Measurements from ENCODE around the gene MUC6.

Gene MUC6

DNA sequence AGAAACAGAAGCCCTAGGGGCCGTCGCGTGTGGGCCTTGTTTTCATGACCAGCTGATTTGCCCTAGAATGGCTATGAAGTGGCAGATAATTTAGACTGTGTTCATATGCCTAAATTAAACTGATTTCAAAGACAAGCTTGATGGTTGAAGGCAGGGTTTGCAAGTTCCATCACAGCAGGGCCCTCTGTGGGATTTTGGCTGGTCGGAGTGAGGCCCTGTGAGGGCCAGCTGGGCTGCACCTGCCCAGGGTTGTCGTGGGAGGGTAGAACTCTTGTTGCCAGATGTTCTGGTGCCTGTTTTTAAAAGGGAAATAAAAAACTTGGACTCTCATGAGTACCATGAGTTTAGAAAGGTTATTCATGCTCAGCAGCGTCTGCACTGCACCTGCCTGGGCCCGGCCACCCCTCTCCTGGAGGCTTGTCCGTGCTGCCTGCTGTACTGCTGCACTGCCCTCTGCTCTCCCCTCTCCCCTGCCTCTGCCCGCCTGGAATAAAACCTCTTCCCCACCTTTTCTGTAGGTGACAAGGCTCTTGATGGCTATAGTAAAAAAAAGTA is 66.8 kb downstream of the MUC6 start:
- no peak overlapping the region for H3K4me3 ChIP-seq (replicated peaks; ENCODE audit: low read depth, low read length)
- peaks cover 10% of the 10 kb centered on the region for H3K36me3 ChIP-seq (ENCODE audit: control insufficient read depth, insufficient read depth, low read length)
- no peak for DNase-seq (ENCODE audit: extremely low read depth, insufficient read length)
- TF ChIP-seq, protein P1, sequence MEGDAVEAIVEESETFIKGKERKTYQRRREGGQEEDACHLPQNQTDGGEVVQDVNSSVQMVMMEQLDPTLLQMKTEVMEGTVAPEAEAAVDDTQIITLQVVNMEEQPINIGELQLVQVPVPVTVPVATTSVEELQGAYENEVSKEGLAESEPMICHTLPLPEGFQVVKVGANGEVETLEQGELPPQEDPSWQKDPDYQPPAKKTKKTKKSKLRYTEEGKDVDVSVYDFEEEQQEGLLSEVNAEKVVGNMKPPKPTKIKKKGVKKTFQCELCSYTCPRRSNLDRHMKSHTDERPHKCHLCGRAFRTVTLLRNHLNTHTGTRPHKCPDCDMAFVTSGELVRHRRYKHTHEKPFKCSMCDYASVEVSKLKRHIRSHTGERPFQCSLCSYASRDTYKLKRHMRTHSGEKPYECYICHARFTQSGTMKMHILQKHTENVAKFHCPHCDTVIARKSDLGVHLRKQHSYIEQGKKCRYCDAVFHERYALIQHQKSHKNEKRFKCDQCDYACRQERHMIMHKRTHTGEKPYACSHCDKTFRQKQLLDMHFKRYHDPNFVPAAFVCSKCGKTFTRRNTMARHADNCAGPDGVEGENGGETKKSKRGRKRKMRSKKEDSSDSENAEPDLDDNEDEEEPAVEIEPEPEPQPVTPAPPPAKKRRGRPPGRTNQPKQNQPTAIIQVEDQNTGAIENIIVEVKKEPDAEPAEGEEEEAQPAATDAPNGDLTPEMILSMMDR (IDR thresholded peaks at IDR 0.05; ENCODE audit: insufficient read depth, low read length, poor library complexity, severe bottlenecking) = no peak
- H3K27me3 ChIP-seq (replicated peaks; ENCODE audit: control insufficient read depth, insufficient read depth, low read length) = no peaks in the 10 kb centered on the region

- H3K36me3 ChIP-seq (ENCODE audit: control insufficient read depth, insufficient read depth, low read length) = peaks cover 10% of the 10 kb centered on the region
- H3K4me3 ChIP-seq (replicated peaks; ENCODE audit: low read depth, low read length) = no peak overlapping the region
- TF ChIP-seq, protein P1 (IDR thresholded peaks at IDR 0.05; ENCODE audit: insufficient read depth, low read length, poor library complexity, severe bottlenecking) = no peak
- no peaks in the 10 kb centered on the region for H3K27me3 ChIP-seq (replicated peaks; ENCODE audit: control insufficient read depth, insufficient read depth, low read length)
- no peak for DNase-seq (ENCODE audit: extremely low read depth, insufficient read length)
These were observed 67.7 kb downstream of the MUC6 start for GRCh38 chr11:968822-969221.

- Histone ChIP-seq H3K4me3 (replicated peaks; ENCODE audit: low read depth, low read length) (no peak overlapping the region), H3K27me3 (replicated peaks; ENCODE audit: control insufficient read depth, insufficient read depth, low read length) (no peaks in the 10 kb centered on the region), H3K36me3 (ENCODE audit: control insufficient read depth, insufficient read depth, low read length) (peaks cover 10% of the 10 kb centered on the region)
- no peak for DNase-seq (ENCODE audit: extremely low read depth, insufficient read length)
- TF ChIP-seq, protein P1 (IDR thresholded peaks at IDR 0.05; ENCODE audit: insufficient read depth, low read length, poor library complexity, severe bottlenecking) = no peak
These were observed 68.3 kb downstream of the MUC6 start for GRCh38 chr11:967995-968751.

DNA sequence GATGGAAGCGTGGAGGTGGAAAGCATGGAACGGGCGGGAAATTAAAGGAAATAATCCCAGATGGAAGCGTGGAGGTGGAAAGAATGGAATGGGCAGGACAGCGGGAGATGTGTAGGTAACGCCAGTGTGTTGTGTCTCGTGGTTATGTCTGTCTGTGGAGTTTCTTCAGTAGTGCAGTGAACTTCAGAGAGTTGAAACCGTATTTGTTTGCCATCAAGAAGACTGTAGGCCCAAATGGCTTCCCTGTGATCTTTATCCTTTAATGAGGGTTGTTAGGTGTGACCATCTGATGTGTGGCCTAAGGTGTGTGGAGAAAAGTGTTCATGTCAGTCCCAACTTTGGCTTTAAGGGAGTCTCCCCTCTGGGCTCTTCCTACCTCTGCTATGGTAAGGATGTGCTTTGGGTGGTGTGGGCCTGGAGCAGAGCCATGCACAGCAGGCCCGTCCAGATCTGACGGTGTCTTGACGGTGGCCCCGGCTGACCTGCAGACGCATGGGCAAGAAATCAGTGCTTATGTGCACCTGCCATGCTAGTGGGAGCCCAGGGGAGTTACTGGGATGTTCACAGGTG is 71.2 kb downstream of the MUC6 start:
- DNase-seq (ENCODE audit: extremely low read depth, insufficient read length) = no peak
- Histone ChIP-seq H3K27me3 (replicated peaks; ENCODE audit: control insufficient read depth, insufficient read depth, low read length) (no peaks in the 10 kb centered on the region), H3K4me3 (replicated peaks; ENCODE audit: low read depth, low read length) (no peak overlapping the region), H3K36me3 (ENCODE audit: control insufficient read depth, insufficient read depth, low read length) (peaks cover 3% of the 10 kb centered on the region)
- TF ChIP-seq, protein P1 (IDR thresholded peaks at IDR 0.05; ENCODE audit: insufficient read depth, low read length, poor library complexity, severe bottlenecking) = no peak

DNA sequence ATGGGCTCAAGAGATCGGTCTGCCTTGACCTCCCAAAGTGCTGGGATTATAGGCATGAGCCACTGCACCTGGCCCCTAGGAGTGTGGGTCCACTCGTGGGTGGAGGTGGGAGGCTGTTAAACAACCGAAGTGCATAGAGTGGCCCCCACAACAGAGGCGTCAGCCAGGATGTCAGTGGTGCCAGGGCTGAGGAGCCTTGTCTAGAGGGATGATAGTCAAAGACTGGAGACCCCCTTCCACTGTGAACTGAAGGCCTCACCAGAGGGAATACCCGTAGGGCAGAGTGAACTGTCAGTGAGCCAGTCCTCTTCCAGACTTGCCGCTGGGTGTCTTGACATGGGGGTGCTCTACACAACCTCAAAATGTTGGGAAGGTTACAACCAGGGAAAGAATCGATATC is 72.7 kb downstream of the MUC6 start:
- no peak overlapping the region for H3K4me3 ChIP-seq (replicated peaks; ENCODE audit: low read depth, low read length)
- DNase-seq (ENCODE audit: extremely low read depth, insufficient read length) = no peak
- H3K36me3 ChIP-seq (ENCODE audit: control insufficient read depth, insufficient read depth, low read length) = peaks cover 3% of the 10 kb centered on the region
- TF ChIP-seq, protein P1 (IDR thresholded peaks at IDR 0.05; ENCODE audit: insufficient read depth, low read length, poor library complexity, severe bottlenecking) = no peak
- no peaks in the 10 kb centered on the region for H3K27me3 ChIP-seq (replicated peaks; ENCODE audit: control insufficient read depth, insufficient read depth, low read length)

All from GM06990 (cell line).